Measurements from ENCODE around the gene CIB2.

- TF ChIP-seq CTCF (IDR thresholded peaks at IDR 0.05) (no peak), POLR2A (IDR thresholded peaks at IDR 0.05) (no peak)
Measured at GRCh38 chr15:78167227-78167888, 36.1 kb upstream of the CIB2 start.
